ELF-1 (cell line): Measurements from ENCODE around the gene PPP1R12B.
A peak's percentile ranks its signal among the peaks of the same experiment; 100 is the strongest.
"Not testable (repeated sequence)": the region's sequence is repeated elsewhere in the genome, so short reads cannot be mapped to it uniquely, and the experiment has no call there.

Experiments
- DNase-seq: peaks from one replicate; pipeline ENCODE4 v3.0.0-alpha.2; 2016; ENCODE audit warnings: low read depth, low spot score

The PPP1R12B gene

DNA sequence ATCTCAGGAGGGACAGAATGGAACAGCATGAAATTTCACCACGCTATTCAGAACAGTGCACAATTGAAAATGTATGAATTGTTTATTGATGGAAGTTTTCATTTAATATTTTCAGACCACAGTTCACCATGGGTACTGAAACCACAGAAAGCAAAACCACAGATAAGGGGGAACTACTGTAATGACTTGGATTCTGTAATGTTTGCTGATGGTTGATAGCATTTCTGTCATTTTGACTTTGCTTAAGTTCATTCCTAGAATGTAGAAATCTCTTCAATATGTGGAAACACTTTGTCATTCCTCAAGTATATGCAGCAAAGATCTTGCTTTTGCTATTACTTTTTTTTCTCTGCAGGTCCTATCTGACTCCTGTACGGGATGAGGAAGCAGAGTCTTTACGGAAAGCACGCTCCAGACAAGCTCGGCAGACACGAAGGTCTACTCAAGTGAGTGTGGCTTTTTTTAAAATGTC lies 139.7 kb downstream of the PPP1R12B start:
- not testable (repeated sequence) for DNase-seq

DNA sequence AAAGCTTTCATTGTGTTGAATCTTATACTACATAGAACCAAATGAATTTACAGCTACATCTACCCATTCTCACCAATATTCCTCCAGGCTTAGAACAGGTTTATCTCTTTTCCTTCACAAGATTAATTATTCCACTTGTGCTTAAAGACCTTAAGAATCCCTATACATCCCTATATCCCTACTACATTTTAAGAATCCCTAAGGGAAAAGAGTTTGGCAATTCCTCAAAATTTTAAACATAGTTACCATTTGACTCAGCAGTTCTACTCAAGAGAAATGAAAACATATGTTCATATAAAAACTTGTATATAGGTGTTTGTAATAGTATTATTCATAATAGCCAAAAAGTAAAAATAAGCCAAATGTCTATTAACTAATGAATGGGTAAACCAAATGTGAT lies 140.6 kb downstream of the PPP1R12B start:
- not testable (repeated sequence) for DNase-seq

DNA sequence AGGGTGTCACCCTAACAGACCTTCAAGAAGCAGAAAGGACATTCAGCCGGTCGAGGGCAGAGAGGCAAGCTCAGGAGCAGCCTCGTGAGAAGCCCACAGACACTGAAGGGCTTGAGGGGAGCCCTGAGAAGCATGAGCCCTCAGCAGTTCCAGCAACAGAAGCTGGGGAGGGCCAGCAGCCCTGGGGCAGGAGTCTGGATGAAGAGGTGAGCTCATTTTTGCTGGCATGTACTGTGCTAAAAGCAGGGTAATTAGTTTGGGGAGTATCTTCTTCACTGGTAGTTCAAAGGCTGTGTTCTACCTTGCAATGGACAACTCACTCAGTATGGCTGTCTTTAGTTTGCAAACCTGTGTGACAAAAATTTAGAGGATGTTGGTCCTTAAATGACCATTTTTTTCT lies 144.6 kb downstream of the PPP1R12B start:
- DNase-seq, result peak; percentile 13

DNA sequence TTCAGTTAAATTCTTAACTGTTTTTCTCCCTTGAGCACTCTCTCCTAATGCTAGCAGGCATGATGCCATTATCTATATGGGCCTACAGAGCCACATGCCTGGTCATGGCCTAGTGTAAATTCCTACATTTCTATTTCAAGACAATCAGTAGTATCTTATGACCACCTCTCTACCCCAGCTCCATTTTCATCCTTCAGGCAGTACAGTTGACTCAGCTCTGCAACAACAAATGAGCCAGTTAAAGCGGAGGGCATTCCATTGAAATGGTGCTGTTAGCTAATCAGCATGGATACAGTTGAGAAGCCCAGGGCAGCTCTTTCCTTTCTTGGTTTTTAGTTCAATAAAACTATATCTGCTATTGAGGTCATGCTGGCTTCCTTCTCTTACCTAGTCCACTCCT lies 150.0 kb downstream of the PPP1R12B start:
- DNase-seq, result peak; percentile 13

DNA sequence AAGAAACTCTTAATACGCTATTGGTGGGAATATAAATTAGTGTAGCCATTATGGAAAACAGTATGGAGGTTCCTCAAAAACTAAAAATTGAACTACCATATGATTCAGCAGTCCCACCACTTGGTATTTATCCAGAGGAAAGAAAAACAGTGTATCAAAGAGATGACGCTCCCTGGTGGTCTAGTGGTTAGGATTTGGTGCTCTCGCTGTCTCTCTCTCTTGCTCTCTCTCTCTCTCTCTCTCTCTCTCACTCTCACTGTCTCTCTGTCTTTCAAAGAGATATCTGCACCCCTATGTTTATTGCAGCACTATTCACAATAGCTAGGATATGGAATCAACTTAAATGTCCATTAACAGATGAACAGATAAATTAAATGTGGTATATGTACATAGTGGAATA lies 151.5 kb downstream of the PPP1R12B start:
- DNase-seq, result not testable (repeated sequence)

DNA sequence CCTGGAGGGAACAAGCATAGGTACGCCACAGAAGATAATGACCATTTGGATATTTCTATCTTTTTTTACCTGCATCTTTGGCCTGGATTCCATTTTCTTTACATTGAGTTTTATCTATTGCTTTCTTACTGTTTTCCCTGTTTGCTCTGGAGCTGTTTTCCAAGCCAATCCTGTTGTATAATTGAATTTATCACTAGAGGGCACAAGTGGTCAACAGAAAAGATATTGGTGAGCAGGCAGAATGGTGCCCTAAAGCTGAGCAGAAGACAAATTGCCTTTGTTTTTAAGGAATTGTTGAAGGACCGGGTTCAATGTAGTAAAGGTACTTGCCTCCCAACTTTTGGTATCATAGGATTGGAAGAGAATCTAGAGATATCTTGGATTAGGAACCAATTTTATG lies 152.8 kb downstream of the PPP1R12B start:
- peak; percentile 39 for DNase-seq

DNA sequence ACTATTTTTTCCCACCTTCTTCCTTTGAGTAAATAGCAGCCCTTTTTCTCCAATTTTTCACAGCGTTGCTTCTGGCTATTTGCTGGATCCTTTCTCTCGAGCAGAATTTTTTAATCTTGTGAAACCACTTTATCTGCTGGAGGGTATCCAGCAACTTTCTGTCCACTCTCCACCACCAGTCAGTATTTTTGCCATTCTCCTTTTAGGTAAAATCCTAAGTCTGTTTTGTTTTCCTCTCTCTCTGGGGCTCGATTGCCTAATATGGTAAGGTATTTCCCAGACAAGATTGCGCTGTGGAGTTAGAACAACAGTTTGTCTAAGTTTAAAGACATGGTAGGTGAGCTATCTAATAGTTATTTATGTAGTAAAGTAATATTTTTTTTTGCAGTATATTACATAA lies 156.9 kb downstream of the PPP1R12B start:
- peak; percentile 6 for DNase-seq

DNA sequence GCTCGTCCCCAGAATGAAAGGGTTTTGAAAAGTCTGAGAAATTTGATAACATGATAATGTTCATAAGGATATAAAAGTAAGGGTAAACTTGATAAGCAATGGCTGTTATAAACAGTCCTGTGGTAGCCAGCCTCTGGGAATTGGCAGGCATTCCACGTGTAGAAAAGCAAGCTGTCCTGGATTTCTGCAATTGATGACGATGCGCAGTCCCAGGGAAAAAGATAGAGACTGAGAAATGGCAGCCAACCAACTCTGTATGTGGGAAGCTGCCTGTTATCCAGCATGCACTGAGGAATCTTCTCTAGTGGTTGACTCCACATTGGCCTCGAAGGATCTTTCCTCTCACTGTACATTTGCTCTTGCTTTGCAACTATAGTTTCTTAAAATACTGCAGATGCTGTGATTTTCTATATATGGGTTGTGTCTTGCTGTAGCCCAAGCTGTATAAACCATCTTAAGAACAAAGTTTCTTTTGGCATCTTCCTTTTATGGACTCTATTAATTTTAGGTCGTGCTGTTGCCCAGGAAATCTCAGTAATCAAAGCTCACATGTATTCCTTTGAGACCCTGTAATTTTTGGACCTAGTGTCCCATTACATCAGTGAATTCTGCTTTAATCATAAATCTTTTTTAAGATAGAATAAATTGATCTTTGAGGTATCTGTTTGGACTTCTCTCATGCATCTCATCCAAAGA lies 157.5 kb downstream of the PPP1R12B start:
- DNase-seq, result peak; percentile 24

DNA sequence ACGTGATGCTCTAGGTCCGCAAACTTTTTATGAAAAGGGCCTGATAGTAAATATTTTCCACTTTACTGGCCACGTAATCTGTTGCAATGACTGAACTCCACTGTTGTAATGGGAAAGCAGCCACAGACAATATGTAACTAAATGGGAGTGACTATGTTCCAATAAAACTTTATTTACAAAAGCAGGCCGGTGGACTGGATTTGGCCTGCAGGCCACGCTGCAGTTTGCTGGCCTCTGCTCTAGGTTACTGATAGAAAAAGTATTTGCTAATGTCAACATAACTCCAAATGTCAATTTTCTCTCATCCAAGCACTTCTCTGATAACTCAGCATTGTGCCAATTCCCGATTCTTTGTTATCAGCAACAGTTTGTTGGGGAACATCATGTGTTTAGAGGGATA lies 160.4 kb downstream of the PPP1R12B start:
- DNase-seq, result not testable (repeated sequence)

DNA sequence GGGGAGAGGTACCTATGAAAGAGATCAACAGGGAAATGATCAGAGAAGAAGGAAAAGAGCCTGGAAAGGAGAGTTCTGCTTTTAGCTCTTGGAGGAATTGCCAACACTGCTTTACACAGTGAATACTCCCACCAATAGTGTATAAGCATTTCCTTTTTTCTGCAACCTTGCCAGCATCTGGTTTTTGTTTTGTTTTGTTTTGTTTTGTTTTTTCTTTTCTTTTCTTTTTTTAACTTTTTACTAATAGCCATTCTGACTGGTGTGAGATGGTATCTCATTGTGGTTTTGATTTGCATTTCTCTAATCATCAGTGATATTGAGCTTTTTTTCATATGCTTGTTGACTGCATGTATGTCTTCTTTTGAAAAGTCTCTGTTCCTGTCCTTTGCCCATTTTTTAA lies 165.4 kb downstream of the PPP1R12B start:
- not testable (repeated sequence) for DNase-seq

DNA sequence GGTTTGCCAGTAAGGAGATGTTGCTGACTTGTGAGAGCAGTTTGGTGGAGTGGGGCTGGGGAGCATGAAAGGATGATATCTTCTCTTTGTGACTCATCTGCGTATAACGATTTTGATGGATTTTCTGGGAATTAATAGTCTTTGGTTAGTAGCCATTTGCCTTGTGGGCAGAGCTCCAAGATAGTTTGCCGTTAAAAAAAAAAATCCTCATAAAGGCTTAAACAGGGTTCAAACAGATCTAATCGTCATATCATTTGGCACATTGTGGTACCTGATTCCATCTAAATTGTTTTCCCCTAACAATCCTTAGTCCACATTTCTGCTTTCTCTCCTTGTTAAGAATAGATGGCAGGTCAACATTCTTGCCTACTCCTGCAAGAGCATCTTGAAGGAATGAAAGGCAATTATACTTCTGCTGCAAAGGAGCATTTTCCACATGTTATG lies 168.0 kb downstream of the PPP1R12B start:
- no peak for DNase-seq

DNA sequence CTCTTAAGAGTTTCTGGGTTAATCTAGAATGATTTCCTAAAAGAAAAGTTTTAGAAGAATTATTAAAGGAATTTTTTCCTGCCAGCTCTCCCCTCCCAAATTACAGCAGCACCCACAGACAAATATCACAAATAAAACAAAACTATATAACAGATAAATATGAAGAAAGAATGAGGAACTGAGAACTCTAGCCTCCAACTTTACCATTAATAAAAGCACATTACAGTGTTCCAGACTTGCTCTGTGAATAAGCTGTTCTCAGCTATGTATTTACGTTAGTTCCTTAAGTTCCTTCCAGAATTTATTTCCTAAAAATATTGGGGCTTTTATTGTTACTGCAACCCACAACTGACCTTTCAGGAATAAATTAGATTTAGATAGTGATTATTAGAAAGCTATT lies 168.6 kb downstream of the PPP1R12B start:
- DNase-seq, result not testable (repeated sequence)

DNA sequence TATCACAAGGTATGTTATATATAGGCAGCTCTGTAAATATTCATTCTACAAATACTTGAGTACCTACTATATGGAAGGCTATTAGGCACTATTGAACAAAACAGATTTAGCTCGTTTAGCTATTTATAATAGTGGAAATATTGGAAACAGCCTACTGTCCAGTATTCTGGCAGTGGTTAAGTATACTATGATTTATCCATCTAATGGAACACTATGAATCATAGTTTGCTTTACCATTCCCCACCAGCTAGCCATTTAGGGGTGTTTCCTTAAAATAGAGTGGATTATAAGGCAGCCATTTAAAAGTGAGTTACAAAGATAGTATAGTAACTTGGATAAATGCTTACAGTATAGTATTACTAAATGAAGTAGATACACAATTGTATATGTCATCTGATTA lies 169.7 kb downstream of the PPP1R12B start:
- not testable (repeated sequence) for DNase-seq

DNA sequence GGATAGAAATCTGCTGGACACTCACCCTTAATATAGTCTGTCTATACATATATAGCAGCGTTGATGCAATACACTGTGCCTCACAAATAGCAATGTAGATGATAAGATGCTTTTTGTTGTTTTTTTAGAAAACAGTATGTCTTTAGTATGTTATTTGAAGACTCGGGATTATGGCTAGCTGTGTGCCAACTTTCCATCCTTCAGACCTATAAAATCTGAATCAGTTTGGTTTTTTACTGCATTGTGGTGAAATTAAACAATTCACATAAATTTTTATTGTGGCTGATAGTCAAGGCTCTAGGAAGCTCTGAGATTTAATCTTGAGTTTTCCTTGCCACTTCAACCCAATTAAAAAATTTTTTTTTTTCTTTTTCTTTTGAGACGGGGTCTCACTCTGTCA lies 170.4 kb downstream of the PPP1R12B start:
- not testable (repeated sequence) for DNase-seq

DNA sequence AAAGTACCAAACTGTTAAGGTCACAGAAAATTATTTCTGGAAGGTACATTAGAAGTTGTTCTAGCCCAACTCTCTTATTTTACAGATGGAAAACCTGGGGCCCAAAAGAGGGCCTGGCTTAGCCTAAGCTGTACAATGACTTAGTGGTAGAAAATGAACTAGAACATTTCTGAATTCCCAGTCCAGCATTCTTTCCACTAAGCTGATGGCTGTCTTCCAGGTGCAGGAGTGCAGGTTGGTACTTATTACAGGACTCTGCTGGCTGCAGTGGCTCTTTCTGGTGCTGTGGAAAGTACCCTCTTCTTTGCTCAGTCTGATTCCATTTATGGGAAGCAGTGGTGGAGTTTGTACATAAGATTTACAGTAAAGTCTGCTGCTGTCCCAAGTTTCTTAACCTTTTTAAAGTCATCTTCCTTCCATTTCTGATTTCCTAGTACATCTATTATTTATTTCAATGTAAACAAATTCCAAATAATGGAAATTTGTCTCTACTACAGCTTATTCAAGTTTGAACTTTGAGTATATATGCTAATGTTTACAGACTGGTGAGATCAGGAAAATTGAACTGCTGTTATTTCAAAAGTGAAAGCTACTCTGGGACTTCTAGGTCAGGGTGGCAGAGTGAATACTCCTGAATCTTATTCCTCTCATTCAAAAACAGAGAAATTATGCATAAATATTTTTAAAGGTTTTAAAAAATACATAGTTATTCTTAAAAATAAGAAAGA lies 171.8 kb downstream of the PPP1R12B start:
- DNase-seq, result not testable (repeated sequence)

DNA sequence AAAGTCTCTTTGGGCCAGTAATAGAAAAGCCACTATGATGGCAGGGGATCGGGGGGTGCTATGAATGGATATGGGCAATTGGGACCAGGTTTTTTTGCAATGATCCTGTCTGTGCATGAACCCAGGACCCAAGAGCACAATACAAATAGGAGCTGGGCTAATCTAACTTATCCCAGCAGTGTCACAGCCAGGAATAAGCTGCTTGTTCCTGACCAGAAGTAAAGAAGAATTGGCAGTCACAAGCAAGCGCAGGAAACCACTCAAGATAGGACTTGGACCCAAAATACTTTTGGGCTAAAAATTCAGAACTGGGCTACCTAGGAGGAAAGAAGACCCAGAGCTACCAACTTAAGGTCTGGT lies 172.3 kb downstream of the PPP1R12B start:
- not testable (repeated sequence) for DNase-seq

DNA sequence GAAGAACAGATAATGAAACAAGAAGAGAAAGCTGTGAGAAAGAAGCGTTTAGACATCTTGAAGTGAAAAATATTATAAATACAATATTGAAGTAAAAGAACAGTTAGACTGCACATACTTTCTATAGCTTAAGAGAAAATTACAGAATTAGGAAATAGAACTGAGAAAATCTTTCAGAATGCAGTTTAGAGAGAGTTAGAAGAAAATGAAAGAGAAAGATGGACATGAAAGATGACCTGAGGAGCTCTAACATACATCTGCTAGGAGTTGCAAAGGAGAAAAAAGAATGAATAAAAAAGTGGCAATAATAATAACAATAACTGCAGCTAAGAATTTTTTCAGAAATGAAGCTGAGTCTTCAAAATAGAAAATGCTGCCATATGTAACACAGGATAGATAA lies 173.0 kb downstream of the PPP1R12B start:
- DNase-seq, result not testable (repeated sequence)

DNA sequence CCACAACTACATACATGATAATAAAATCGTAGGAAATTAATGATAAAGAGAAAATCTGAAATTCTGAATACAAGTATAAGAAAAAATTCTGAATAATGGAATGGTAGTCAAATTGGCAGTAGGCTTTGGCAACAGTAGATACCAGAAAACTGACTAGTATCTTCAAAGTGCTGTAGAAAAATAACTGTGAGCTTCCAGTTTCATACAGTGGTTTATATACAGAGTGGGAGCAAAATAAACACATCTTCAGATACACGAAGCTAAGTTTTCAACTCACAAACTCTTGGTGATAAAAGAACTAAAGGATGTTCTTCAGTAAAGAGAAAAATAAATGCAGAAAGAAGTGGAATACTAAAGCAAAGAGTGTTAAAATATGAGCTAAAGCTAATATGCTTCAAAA lies 173.4 kb downstream of the PPP1R12B start:
- DNase-seq, result no peak

DNA sequence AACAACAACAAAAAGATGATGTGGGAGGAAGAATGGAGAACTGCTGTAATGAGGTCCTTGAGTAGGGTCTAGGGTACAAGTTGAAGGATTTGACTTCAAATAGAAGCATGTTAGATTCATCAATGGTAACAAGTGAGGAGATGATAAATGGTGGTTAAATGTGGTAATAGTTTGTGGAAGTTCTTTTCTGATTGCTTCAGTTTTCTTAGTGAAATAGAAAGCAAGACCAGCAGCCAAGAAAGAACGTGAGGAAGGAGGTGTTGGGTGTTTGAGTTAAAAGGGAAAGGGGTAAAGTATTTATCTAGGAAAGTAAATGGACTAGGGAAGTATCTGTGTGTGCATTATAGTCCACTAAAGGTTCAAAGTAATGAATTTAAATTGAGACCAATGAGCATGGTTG lies 177.6 kb downstream of the PPP1R12B start:
- not testable (repeated sequence) for DNase-seq

DNA sequence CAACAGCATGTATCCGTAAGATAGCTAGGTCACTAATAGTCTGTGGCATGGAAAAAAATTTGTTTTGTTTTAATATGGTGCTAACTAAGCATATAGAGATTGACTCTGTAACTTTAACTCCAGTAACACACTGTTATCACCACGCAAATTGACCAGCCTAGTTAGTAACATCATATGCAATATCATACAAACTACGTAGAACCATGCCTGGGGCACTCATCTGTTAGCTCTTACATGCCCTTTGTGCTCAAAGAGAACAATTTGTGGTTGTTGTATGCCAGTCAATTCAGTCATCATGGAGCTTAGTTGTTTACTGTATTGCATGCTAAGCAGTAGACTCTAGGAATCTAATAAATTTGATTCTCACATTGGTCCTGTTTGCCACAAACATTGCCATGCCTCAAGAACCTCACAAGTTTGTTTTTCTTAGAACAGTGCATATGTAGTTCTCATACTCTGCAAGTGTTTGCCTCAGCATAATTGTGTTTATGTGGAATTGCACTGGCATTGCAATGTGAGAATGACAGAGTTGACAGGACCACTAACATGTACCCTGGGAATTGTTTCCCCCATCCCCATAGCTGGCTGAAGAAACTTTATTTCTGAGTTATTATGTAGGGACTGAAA lies 179.7 kb downstream of the PPP1R12B start:
- DNase-seq, result not testable (repeated sequence)

DNA sequence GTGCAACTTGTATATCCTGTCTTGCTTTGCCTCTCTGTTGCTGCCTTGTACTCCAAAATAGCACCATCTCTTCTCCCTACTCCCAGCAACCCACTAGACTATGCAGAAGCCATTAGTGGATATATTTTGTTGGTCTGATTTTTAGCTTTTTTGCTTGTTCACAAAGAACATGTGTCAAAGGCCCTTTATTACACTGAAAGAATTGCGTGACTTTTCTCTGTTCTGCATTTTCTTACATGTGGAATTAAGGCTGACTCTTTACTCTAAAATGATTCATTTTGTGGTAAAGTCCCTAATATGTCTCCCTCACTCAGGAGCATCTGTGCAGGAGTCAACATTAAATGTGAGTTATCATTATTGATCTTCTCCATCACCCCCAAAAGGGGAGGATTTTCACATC lies 182.2 kb downstream of the PPP1R12B start:
- DNase-seq, result not testable (repeated sequence)

DNA sequence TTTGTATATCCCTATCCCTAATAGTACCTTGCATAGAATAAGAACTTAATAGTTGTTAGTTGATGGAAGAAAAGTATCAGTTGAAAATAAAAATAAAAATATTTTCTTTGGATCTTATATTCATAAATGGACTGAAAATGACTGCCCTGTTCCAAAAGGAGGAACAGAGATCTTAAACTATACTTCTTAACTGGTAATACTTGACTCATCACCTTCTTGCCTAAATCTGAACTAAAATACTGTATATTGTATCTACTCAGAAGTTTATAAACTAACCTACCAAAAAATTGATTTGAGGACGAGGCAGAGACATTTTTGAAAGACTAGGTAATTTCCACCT lies 182.9 kb downstream of the PPP1R12B start:
- DNase-seq, result no peak
